Naive thymus-derived CD4-positive, alpha-beta T cell (primary cell): Measurements from ENCODE around the gene ATP12A. TPM values are rescaled to one million over a fixed set of nuclear protein-coding genes. Genes with fewer than 3 reads are reported as not detected.
A peak's percentile ranks its signal among the peaks of the same experiment; 100 is the strongest.
"Not testable (repeated sequence)": the region's sequence is repeated elsewhere in the genome, so short reads cannot be mapped to it uniquely, and the experiment has no call there.

Source experiments
- ATAC-seq: fragments of 150-1000 bp; cut with Tn5 transposase; 2 replicates; pipeline ENCODE4 v1.10.0; 2021; ENCODE audit warnings: mild to moderate bottlenecking, moderate library complexity
- CTCF ChIA-PET: fragments of 350-600 bp; sonication (Branson Sonifier 250); formaldehyde crosslinking; loops from one replicate; lab custom pipeline; 2021; ENCODE audit warnings: antibody characterized with exemption; lab: Charles Lee
- POLR2A ChIA-PET: fragments of 350-600 bp; sonication (Branson Sonifier 250); formaldehyde crosslinking; loops from one replicate; lab custom pipeline; 2021; ENCODE audit warnings: antibody characterized with exemption, inconsistent platforms; lab: Charles Lee
- DNase-seq, 9 donors: peaks; one replicate each; pipeline versions ENCODE4 v3.0.0 to v3.0.0-alpha.2; 2020 to 2022; ENCODE audit warnings: mixed read lengths in 1 of 9
- H3K27ac ChIP-seq: one replicate; pipeline ENCODE4 v1.7.0; 2013; ENCODE audit warnings: mild to moderate bottlenecking, low read depth, low read length, moderate library complexity
- H3K27me3 ChIP-seq, 2 donors: one replicate each; pipeline ENCODE4 v1.7.0; 2013; ENCODE audit warnings: low read length in 2 of 2, mild to moderate bottlenecking in 2 of 2, moderate library complexity in 2 of 2; ENCODE audit not compliant: control insufficient read depth in 2 of 2, insufficient read depth in 2 of 2
- H3K36me3 ChIP-seq, 3 experiments: 1 replicate in 2 of 3; 2 replicates in 1 of 3; pipeline ENCODE4 v1.7.0; 2013; ENCODE audit warnings: low read length in 3 of 3, mild to moderate bottlenecking in 3 of 3, moderate library complexity in 1 of 3; ENCODE audit not compliant: insufficient read depth in 3 of 3, control insufficient read depth in 2 of 3
- H3K4me1 ChIP-seq, 2 donors: one replicate each; pipeline ENCODE4 v1.7.0; 2013; ENCODE audit warnings: low read length in 2 of 2, mild to moderate bottlenecking in 2 of 2, moderate library complexity in 1 of 2; ENCODE audit not compliant: control insufficient read depth in 2 of 2, insufficient read depth in 2 of 2
- H3K4me3 ChIP-seq: 2 replicates; pipeline ENCODE4 v1.7.0; 2013; ENCODE audit warnings: mild to moderate bottlenecking, low read length
- H3K9me3 ChIP-seq, 3 experiments: 1 replicate in 2 of 3; 2 replicates in 1 of 3; pipeline ENCODE4 v1.7.0; 2013; ENCODE audit warnings: low read length in 3 of 3; ENCODE audit not compliant: control insufficient read depth in 2 of 3
- H3K27ac Mint-ChIP-seq, 9 donors: one replicate each; pipeline ENCODE4 v1.8.0; 2020 to 2022; ENCODE audit warnings: mixed read lengths in 9 of 9, mild to moderate bottlenecking in 8 of 9, moderate library complexity in 5 of 9, inconsistent platforms in 2 of 9
- H3K27me3 Mint-ChIP-seq, 5 donors: one replicate each; pipeline ENCODE4 v1.8.0; 2021 to 2022; ENCODE audit warnings: mixed read lengths in 5 of 5, mild to moderate bottlenecking in 1 of 5
- H3K36me3 Mint-ChIP-seq, 5 donors: one replicate each; pipeline ENCODE4 v1.8.0; 2020 to 2022; ENCODE audit warnings: mixed read lengths in 5 of 5, mild to moderate bottlenecking in 3 of 5, inconsistent platforms in 1 of 5
- H3K4me1 Mint-ChIP-seq, 7 donors: one replicate each; pipeline ENCODE4 v1.8.0; 2020 to 2022; ENCODE audit warnings: mixed read lengths in 7 of 7, mild to moderate bottlenecking in 3 of 7, inconsistent platforms in 1 of 7
- H3K4me3 Mint-ChIP-seq, 10 donors: one replicate each; pipeline ENCODE4 v1.8.0; 2020 to 2022; ENCODE audit warnings: mild to moderate bottlenecking in 10 of 10, mixed read lengths in 10 of 10, moderate library complexity in 6 of 10, inconsistent platforms in 2 of 10
- H3K9me3 Mint-ChIP-seq, 11 donors: one replicate each; pipeline ENCODE4 v1.8.0; 2020 to 2022; ENCODE audit warnings: mixed read lengths in 11 of 11, mild to moderate bottlenecking in 4 of 11, inconsistent platforms in 1 of 11, moderate library complexity in 1 of 11
- intact Hi-C, 2 donors: fragments of 100-400 bp; cut with micrococcal nuclease; formaldehyde crosslinking; loops; one replicate each; pipeline ENCODE4 v1.15.1; 2023
- polyA plus RNA-seq, 2 donors: library from polyadenylated mRNA; unstranded; fragments of 300-500 nt; fragmentation: Illumina TruSeq; gene quantifications; one replicate each; pipeline ENCODE4 v1.2.3, GENCODE V29; 2021
- total RNA-seq, 6 experiments: library from RNA in 5 of 6; stranded (reverse) in 5 of 6; gene quantifications; 1 replicate in 5 of 6; 2 replicates in 1 of 6; pipeline ENCODE4 v1.2.3 and lab custom pipeline; 2021 to 2026

Gene ATP12A
- total and polyA plus RNA-seq, 7 experiments from 2014 or later: 0.39 TPM; not detected in 6

GRCh38 chr13:24727731-24728601 lies 47.8 kb downstream of the ATP12A start:
- CTCF ChIA-PET: interaction anchor here (0.6 to 2.2 kb wide), 15 partner anchors 9 to 1791 kb away, joined by 3 to 16 read pairs (median 4); no protein-coding TSS in a partner anchor
- Histone ChIP-seq H3K9me3 (no peaks in the 10 kb centered on the region), H3K4me1 (peaks cover 0 to 4% of the 10 kb centered on the region in 2 donors), H3K27me3 (no peaks in the 10 kb centered on the region), H3K27ac (no peak overlapping the region), H3K4me3 (no peak overlapping the region), H3K36me3 (no peaks in the 10 kb centered on the region)
- ATAC-seq (peak; percentile 99), DNase-seq (peak in 8 of 9 donors; percentile 55 to 82 (median 73))
- Mint-ChIP-seq H3K4me1 (peaks cover 0 to 14% (median 0%) of the 10 kb centered on the region in 7 donors), H3K27ac (peak overlapping the region in 1 of 9 donors; percentile 6), H3K9me3 (peaks cover 0 to 14% (median 2%) of the 10 kb centered on the region in 11 donors), H3K27me3 (peaks cover 0 to 42% (median 12%) of the 10 kb centered on the region in 5 donors), H3K4me3 (no peak overlapping the region), H3K36me3 (peaks cover 0 to 5% (median 0%) of the 10 kb centered on the region in 5 donors)
- intact Hi-C loops: loop anchor here (1.0 to 10.0 kb wide), 9 partner anchors 19 to 673 kb away; no protein-coding TSS in a partner anchor
- POLR2A ChIA-PET: interaction anchor here (1.1 kb wide), 1 partner anchor 121 kb away, joined by 4 read pairs; no protein-coding TSS in a partner anchor

- Mint-ChIP-seq H3K9me3 (peaks cover 0 to 14% (median 2%) of the 10 kb centered on the region in 11 donors), H3K27me3 (peaks cover 0 to 33% (median 10%) of the 10 kb centered on the region in 5 donors), H3K27ac (peak overlapping the region in 1 of 9 donors; percentile 13)
- H3K4me3 ChIP-seq, H3K36me3 Mint-ChIP-seq, H3K9me3 ChIP-seq, H3K4me1 Mint-ChIP-seq, H3K27ac ChIP-seq, H3K4me1 ChIP-seq, ATAC-seq, DNase-seq, intact Hi-C loops, H3K36me3 ChIP-seq, H3K27me3 ChIP-seq, POLR2A ChIA-PET, H3K4me3 Mint-ChIP-seq: not testable (repeated sequence)
- CTCF ChIA-PET: interaction anchor here (0.5 kb wide), 1 partner anchor 1683 kb away, joined by 4 read pairs; no protein-coding TSS in a partner anchor
These were observed 50.8 kb downstream of the ATP12A start for GRCh38 chr13:24730873-24731567.

- no peak overlapping the region for H3K4me3 ChIP-seq
- H3K27me3 Mint-ChIP-seq: peaks cover 0 to 14% (median 5%) of the 10 kb centered on the region in 5 donors
- DNase-seq: no peak
- no peak overlapping the region for H3K27ac Mint-ChIP-seq
- no peaks in the 10 kb centered on the region for H3K27me3 ChIP-seq
- H3K4me3 Mint-ChIP-seq: no peak overlapping the region
- intact Hi-C loops: no loop called here
- peaks cover 0 to 5% (median 0%) of the 10 kb centered on the region in 5 donors for H3K36me3 Mint-ChIP-seq
- H3K4me1 ChIP-seq: no peaks in the 10 kb centered on the region
- H3K36me3 ChIP-seq: no peaks in the 10 kb centered on the region
- ChIA-PET CTCF (no interaction called here), POLR2A (no interaction called here)
- H3K27ac ChIP-seq: no peak overlapping the region
- no peaks in the 10 kb centered on the region for H3K4me1 Mint-ChIP-seq
- H3K9me3 Mint-ChIP-seq: peaks cover 0 to 14% (median 2%) of the 10 kb centered on the region in 11 donors
- H3K9me3 ChIP-seq: no peaks in the 10 kb centered on the region
- no peak for ATAC-seq
These were observed 54.7 kb downstream of the ATP12A start for GRCh38 chr13:24734950-24735349.

GRCh38 chr13:24737042-24737441 lies 56.8 kb downstream of the ATP12A start:
- Mint-ChIP-seq H3K27ac (no peak overlapping the region), H3K27me3 (peaks cover 0 to 4% (median 0%) of the 10 kb centered on the region in 5 donors), H3K36me3 (no peaks in the 10 kb centered on the region), H3K9me3 (no peaks in the 10 kb centered on the region), H3K4me1 (no peaks in the 10 kb centered on the region), H3K4me3 (no peak overlapping the region)
- ATAC-seq (no peak), DNase-seq (no peak)
- POLR2A ChIA-PET: no interaction called here
- Histone ChIP-seq H3K9me3 (no peaks in the 10 kb centered on the region), H3K27me3 (no peaks in the 10 kb centered on the region), H3K27ac (no peak overlapping the region), H3K36me3 (no peaks in the 10 kb centered on the region), H3K4me3 (no peak overlapping the region), H3K4me1 (no peaks in the 10 kb centered on the region)
- intact Hi-C loops: no loop called here
- CTCF ChIA-PET: interaction anchor here (0.9 kb wide), 1 partner anchor 10 kb away, joined by 4 read pairs; no protein-coding TSS in a partner anchor

- no peak overlapping the region for H3K27ac ChIP-seq
- peak overlapping the region in 1 of 9 donors; percentile 49 for H3K27ac Mint-ChIP-seq
- intact Hi-C loops: no loop called here
- DNase-seq (no peak), ATAC-seq (no peak)
- H3K4me3 Mint-ChIP-seq: no peak overlapping the region
- H3K36me3 Mint-ChIP-seq: no peaks in the 10 kb centered on the region
- no peak overlapping the region for H3K4me3 ChIP-seq
- CTCF ChIA-PET: no interaction called here
- no peaks in the 10 kb centered on the region for H3K36me3 ChIP-seq
- H3K27me3 ChIP-seq: no peaks in the 10 kb centered on the region
- no peaks in the 10 kb centered on the region for H3K4me1 ChIP-seq
- H3K9me3 Mint-ChIP-seq: no peaks in the 10 kb centered on the region
- POLR2A ChIA-PET: no interaction called here
- H3K9me3 ChIP-seq: no peaks in the 10 kb centered on the region
- H3K27me3 Mint-ChIP-seq: peaks cover 0 to 8% (median 3%) of the 10 kb centered on the region in 5 donors
- H3K4me1 Mint-ChIP-seq: no peaks in the 10 kb centered on the region
These were observed 58.2 kb downstream of the ATP12A start for GRCh38 chr13:24738366-24738847.

- Histone ChIP-seq H3K36me3 (no peaks in the 10 kb centered on the region), H3K4me1 (no peaks in the 10 kb centered on the region), H3K27me3 (no peaks in the 10 kb centered on the region), H3K4me3 (no peak overlapping the region), H3K9me3 (no peaks in the 10 kb centered on the region), H3K27ac (no peak overlapping the region)
- Mint-ChIP-seq H3K4me3 (no peak overlapping the region), H3K27me3 (peaks cover 8 to 22% (median 15%) of the 10 kb centered on the region in 5 donors), H3K9me3 (peaks cover 0 to 2% (median 0%) of the 10 kb centered on the region in 11 donors), H3K27ac (no peak overlapping the region), H3K4me1 (no peaks in the 10 kb centered on the region), H3K36me3 (no peaks in the 10 kb centered on the region)
- intact Hi-C loops: no loop called here
- ATAC-seq (peak; percentile 7), DNase-seq (no peak)
- CTCF ChIA-PET: interaction anchor here (0.7 kb wide), 1 partner anchor 14 kb away, joined by 3 read pairs; no protein-coding TSS in a partner anchor
- POLR2A ChIA-PET: no interaction called here
These were observed 60.0 kb downstream of the ATP12A start for GRCh38 chr13:24740014-24740890.
